Occipital lobe (tissue), 2 donors: ENCODE data around the gene MOB3B. TPM values are rescaled to one million over a fixed set of nuclear protein-coding genes. Genes with fewer than 3 reads are reported as not detected.

Experiments
- DNase-seq: peaks from one replicate; lab custom pipeline; 2025; lab: John Stamatoyannopoulos, UW
- total RNA-seq: library from RNA; depleted of rRNA; stranded (reverse); fragments of >200 nt; gene quantifications from one replicate; pipeline ENCODE4 v1.2.3, GENCODE V29; 2014

The MOB3B gene
- total RNA-seq, 1 donor from 2014 or later: 6.2 TPM

DNA sequence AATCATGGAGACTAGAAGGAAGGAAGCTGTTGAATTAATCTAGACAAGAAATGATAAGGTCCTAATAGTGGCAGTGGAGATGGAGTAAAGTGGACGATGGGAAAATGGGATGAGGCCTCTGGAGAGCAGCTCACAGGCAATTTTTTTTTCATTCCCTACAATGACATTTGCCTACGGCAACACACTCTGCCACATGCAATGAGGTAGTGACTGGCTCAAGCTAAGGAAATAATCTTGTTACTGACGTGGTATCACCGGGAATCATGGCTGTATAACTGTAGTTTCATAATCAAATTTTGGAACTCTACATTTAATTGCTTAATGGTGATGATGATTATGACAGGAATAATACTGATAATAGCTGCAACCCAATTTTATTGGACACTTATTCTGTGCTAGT lies 12.1 kb upstream of the MOB3B start:
- no peak for DNase-seq

DNA sequence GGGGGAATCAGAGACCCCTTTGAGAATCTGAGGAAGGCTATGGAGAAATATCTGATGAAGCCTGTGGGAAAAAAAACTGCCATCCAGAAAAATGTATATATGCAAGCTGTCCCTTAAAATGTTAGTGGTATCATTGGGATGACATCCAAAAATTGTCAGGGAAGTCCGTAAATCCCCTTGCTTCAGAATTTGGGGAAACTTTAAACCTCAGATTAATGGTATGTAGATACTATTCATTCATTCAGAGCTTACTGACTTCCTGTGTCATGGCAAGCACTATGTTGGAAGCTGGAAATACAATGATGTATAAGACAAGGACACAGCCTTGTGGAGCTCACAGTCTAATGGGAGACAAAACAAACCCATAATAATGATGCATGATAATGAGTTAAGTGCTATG lies 10.9 kb upstream of the MOB3B start:
- no peak for DNase-seq

DNA sequence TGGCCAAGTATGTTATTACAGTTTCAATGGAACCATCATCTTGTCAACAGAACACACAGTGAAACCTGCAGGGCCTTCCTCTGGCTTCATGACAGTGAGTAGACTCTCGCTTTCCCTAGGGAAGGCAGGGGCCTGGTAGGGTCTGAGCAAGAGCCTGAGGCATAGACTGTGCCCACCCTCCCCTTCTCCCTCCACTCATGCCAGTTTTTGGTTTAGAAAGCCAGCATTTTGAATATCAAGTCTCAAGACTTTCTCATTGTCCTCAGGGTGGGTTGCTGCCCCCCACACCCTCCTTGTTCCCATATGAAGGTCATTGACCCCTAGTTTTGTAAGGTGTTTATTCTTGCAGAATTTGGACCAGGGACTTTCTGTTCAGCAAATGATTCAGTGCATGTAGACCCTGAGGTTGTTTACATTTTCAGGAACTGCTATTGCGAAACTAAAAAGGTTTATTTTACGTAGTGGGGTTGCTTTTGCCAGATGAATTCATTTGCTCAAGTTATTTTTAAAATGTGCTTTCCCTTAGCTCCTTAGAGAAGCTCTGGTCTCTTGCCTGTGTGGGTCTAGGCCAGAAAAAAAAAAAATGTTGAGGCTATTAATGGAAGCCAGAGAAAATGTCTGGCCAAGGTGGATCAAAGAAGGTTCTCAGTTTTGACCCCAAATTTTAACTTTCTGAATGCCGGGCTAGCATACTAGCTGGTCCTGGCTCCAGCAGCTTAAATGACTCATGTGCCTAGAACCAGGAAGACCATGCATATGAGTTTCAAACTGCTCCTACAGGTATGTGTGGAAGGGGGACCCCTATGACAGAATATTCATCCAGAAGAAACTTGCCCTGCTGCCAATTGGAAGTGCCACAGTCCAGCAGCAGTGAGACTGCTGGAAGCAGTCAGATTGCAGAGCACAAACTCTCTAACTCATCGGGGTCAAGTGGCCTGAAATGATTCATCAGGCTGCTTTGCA lies 10.1 kb upstream of the MOB3B start:
- no peak for DNase-seq

DNA sequence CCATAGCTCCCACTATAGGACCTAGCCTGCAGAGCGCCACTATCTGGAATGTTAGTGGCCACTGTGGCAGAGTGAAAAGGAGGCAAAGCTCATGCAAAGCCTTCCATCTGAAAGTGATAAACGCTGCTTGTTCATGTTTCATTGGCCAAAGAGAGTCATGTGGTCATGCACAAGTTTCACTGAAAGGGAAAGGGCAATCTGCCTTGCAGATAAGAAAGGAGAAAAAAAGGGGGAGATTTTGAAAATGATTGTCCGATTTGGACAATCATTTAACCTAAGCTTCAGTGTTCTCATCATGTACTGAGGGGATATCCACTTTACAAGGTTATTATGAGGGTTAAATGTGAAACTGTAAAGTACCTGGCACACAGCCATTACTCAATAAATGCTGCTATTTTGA lies 9.0 kb upstream of the MOB3B start:
- no peak for DNase-seq

DNA sequence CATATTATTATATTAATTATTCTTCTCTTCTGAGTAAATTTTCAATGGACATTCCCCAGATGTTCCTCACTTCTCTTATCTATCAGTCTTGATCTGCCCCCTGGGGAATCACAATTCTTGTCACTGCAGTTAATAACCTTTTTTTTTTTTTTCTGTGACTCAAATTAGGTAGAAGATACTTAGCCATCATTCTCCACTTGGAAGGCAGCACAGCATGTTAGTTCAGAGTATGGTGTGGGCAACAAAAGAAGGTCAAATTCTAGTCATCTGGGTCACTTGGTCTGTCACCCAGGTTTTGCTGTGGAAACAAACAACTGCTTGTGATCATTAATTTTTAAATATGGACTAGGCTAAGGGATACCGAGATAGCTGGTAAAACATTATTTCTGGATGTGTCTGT lies 8.1 kb upstream of the MOB3B start:
- no peak for DNase-seq

DNA sequence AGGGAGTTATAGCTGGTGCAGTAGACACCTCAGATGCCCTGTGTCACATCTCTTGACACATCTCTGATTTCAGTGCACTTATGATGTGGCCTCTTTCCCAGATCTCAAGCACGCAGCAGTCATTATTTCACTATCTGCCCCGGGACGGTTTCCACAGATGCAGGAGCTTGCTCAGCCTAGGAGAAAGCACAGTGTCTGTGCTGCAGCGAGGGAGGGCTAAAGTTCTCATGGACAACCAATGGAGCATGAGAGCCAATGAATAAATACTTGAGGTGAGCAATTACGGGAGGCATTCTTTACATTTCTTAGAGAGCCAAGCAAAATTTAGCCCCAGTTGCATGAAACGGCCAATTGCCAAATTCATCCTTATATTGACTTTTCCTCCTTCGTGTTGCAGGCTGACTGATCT lies 7.4 kb upstream of the MOB3B start:
- DNase-seq: no peak

DNA sequence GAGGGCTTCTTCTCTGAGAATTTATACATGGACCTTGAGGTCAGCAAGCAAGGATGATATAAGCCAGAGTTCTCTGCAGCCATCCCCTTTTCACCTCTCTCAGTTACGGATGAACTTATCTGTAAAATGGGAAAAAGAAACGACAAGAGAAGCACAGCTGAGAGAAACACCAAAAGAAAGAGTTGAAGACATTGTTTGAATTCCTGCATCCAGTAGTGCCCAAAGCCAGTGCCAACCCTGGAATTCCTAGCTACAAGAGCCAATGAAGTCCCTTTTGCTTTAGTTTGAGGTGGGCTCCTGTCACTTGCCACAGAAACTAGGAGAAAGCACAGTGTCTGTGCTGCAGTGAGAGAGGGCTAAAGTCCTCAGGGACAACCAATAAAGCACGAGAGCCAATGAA lies 6.6 kb upstream of the MOB3B start:
- no peak for DNase-seq

DNA sequence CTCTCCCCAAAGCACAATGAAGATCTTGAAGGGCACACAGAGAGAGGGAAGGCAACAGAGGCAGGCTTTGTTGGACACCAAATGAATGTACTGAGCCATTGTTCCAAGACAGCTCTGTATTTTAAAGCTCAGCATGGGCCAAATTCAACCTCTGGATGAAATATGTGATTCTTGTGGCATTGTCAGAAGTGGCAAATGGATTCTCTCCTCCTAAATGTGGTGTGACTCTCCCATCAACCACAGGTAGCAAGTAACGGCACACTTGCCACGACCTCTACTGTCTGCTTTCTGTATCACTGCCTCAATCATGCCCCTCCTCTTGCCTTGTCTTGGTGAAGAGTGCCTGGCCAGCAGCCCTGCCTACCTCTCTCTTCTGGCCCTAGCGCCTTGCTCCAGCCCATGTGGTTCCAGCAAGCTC lies 6.1 kb upstream of the MOB3B start:
- no peak for DNase-seq

DNA sequence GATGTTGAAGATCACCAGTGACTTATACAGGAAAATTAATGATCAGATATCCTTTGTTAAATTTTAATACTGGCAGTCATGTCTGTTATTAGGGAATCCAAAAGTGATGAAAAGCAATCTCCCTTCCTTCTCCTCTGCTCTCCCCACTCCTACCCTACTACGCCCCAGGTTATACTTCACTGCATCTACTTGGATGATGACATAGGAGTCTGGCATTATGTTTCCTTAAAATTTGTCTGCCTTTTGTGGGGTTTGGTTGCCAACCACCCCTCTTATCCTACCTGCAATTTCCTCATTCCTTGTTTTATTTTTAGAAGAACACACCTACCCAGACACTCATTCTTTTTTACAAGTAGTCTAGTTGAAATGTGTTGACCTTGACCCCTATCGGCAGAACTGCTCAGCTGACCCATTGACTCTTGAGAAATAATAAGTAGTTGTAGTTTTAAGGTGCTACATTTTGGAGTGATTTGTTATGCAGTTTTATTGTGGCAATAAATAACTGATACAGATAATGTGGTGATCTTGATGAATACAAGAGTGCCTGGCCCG lies 5.1 kb upstream of the MOB3B start:
- no peak for DNase-seq

DNA sequence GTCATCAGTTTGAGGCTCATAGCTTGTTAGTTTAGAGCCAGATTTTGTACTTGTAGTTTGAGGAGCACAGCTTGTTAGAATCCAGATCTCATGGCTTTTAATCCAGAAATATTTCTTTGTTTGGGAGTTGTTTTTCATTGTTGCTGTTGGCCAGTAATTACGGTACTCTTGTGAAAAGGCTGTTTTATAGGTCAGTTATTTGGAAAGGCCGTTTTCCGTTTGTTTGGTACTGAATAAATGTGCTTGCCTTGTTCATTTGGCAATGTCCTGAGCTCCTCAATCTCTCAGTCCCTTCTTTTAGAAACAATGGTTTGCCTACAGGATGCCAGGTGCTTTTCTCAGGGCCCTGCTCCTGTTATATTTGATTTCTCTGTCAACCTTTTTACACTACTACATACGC lies 4.5 kb upstream of the MOB3B start:
- DNase-seq: no peak

DNA sequence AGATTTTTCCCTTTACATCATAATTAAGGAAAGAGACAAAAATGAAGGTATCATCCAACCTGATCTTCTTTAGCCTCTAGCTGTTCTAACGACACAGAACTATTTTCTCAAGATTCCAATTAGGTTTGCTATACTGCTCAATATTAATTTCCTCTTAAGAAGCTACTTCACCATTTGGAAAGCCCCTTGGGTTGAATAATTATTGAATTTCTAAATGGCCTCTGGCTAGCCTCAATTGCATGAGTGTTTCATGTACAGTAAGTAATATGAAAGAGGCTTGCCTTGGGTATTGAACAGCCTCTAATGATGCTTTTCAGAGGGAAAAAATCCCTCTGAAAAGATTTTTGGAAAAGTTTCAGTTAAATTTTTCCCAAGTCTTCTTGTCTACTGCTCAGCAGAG lies 3.7 kb upstream of the MOB3B start:
- DNase-seq: no peak

DNA sequence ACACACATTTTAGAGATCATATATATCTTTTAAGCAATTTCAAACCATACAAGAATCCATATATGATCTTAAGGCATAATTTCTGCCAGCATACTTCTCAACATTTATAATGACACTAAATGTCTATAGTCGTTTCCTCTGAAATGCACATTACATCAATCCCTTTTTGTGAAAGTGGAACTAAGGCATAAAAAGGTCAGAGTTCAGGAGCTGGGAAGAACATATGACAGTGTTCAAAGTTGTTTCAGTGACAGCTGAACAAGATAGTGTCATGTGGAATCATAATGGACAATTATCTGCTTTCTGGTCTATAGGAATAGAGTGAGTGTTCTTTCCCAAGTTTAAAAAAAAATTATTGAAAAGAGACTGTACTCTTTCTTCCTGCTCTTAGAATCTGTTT lies 2.4 kb upstream of the MOB3B start:
- no peak for DNase-seq

DNA sequence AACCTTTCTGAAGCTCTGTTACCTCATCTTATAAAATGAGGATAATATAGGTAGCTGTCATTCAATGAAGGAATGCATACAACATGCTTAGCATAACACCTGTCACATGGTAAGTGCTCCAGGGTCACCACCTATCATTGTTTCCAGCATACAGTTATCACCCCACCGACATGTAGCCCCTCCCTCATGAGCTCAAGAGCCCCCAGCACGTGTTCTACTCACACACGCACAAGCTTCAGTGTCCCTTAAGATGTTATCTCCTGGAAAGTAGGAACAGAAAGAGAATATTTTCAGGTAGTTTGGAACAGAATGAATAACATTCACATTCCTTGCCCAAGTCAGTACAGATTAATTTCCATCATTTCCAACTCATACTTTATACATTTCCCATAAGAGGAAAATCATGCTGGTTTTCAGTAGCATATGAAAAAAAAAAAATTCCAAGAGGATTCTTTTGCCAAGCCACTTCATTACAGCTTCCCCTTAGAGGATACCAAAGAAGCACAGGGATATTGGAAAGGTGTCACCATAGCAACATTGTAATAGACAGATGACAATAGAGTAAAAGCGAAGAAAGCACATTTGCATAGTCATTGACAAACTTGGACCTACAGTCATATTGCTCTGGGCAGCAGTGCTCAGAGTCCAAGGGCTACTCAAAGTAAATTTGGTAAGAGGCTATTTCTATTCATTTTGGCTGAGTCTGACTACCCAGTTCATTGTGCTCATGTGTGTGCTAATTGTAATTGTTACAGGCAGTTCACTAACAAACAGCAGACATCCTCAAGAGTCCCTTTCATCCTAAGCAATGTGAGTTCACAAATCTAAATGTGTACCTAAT lies 1.5 kb upstream of the MOB3B start:
- no peak for DNase-seq

DNA sequence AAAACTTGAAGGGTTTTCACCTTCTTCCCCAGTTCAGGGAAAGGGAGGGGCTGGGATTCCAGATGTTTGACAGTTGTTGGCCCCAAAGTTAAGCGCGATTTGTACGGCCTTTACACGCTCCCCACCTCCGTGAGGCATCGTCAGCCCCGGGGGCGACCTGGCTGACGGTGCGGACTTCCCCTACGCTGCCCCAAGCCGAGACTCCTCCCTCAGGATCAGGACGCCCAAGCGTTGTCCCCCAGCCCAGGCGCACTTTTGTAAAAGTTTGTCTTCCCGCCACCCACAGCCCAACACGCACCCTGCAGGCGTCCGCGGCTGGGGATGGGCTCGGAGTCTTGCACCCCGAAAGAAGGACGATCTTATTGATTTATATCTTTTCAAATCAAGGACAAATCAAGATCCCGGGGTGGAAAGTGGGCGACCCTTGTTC lies 713 bp downstream of the MOB3B start:
- no peak for DNase-seq

DNA sequence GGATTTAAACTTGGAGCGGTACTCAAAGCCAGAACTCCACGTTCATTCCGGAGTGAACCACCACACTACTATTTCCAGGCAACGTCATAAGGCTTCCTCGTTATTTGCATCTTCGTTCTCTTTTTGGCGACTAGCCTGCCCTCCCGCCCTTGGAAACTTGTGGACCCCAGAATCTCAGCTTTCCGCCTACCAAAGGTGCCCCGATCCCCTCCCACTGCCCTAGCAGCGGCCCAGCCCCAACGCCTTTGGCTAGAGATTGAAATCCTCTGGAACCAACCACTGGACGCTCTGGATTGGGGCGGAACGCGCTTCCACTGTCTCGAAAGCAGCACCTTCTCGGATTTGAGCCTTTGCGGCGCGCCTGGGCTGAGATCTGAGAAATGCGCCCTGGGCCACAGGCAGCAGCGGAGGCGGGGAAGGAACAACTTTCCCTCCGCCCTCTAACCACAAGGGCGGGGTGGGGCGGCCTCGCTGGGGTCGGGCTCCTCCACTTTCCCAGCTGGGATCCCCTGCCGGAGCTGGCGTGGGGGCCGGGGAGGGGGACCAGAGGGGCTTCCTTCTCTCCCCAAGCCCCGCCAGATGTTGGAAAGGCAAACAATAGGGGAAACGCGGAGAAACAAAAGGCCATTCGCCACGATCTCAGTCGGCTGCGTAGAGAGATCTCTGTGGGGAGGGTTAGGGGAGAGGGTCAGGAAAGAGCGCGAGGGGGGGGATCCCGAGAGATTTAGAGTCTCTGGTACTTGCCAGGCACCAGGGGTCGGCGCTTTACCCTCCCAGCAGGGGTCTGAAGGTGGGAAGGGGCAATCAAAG lies 1.3 kb downstream of the MOB3B start:
- DNase-seq: peak; percentile 65

DNA sequence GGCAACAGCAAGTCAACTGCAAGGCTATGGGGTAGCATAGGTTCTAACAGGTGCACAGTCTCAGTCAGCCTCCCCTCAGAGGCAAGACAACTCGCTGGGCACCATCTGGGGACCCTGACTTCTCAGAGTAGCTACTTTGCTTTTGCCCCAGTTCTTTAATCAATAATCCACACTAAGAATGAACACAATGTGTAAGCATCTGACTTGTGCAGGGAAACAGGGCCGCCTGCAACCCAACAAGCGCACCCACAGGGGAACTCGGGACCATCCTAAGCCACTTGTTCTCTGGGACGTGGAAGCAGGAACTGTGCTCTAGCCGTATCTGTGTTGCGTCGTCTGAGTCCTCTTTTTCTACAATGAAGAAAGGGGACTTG lies 1.9 kb downstream of the MOB3B start:
- no peak for DNase-seq

DNA sequence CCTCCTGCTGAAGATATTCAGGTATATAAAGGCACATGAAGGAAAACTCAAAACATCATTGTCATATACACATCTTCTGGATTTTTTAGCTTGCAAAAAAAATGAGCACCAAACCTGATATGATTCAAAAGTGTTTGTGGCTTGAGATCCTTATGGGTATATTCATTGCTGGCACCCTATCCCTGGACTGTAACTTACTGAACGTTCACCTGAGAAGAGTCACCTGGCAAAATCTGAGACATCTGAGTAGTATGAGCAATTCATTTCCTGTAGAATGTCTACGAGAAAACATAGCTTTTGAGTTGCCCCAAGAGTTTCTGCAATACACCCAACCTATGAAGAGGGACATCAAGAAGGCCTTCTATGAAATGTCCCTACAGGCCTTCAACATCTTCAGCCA lies 5.4 kb downstream of the MOB3B start, which contains the start of gene IFNK:
Gene IFNK (plus strand): TSS at position 55 of the 400 bp plus-strand sequence. CDS start 47 bp downstream, at position 102.
- no peak for DNase-seq

DNA sequence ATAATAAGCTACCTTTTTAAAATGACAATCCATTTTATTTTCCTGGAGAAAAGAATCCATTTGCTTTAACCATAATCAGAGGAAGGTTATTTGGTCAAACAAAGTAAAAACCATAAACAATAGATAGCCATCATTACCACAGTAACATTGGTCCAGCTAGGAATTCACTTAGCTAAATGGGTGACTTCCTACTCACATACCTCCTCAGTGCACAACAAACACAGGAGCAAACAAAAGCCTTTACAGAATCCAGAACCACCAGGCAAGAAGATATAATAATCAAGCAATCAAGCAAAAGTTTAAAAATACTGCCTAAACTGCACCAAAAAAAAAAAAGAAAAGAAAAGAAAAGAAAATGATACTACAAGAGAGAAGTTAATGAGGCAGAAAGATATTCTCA lies 6.5 kb downstream of the MOB3B start:
- DNase-seq: no peak

DNA sequence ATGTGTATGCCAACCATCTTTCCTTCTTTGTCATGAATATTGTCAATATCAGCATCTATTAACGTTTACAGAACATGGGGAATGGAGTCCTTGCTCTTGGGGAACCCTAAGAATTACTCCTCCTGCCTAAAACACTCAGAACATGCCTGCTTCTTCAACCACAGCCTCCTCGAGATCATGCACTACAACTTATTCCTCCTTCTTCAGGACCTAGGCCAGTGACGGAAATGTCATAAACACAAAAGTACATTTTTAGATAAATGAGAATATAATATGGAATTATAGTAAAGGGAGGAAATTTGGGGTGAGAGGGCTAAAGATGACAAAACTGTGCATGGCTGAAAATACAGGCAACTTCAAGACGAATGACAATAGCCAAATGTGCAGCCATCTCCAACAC lies 8.6 kb downstream of the MOB3B start:
- DNase-seq: no peak

DNA sequence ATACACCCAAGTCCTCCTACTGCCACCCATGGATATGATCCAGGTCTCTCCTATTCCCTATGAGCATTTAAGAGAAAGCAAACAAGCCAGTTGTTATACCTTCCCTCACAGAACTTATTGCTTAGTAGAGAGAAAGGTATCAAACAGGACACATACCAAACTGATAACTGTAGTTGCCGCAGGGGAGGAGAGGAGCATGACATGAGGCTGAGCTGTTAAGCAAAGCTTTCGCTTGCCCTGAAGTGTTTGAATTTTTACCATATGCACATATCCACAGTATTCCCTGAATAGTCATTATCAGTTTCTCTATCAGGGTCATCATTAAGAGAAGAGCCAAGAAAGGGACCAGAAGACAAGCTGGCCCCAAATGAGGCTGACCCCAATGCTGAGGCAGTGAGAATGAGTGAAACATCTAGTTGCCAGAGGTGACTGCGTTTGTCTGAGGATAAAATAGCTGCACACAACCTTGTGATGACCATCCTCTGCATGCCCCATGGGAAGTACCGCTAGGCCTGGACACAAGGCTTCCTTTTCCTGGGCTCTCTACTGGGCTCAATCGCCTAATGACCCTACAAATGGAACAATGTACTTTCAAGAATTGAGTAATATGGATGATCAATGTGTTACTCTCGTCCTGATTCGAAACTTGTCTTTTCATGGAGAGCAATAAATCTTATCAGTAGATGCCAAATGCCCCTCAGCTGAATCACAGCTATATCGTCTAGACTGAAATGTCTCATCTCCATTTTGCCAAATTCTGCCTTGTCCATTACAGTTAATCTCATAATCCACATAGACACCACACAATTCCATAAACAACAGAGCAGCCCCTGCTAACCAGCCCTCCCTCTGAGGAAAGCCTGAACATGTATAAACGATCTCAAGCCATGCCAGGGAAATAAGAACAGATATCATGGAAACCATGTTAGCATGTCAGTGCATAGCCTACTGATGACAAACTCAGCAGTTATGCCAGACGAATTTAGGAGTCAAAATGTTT lies 9.8 kb downstream of the MOB3B start:
- DNase-seq: no peak
